ENCODE measurements around the gene PLCL2.
"Not testable (repeated sequence)": the region's sequence is repeated elsewhere in the genome, so short reads cannot be mapped to it uniquely, and the experiment has no call there.

The PLCL2 gene

DNA sequence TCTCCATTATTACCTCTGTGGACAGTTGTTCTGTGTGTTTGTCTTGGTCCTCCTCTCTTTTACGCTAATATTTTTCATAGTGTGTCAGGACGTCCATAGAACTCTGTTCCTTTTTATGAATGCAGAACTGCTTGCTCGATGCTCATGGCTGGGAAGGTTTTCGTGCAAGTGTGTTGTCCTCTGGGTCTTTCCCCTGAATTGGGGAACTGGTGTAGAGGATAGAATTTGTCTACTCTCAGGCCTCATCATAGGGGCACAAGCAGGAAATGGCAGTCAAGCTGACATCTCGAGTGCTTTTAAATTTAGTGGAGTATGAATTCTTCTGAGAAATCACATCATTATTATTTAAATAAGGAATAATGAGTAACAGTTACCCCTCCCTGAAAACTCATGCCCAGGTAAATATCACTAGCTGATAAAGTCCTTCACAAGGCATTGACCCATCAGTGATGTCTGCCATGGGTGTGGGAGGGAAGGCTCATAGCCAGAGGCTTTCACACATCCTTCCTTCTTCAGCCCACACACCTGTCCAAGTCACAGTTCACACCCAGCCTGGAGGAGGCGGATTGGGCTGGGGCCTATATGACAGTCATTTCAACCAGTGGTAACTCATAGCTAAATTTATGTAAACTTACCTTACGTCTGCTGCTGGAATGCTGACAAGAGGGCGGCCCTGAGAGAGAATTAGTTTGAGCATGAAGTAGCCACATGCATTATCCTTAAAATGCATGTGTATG lies 226.1 kb downstream of the PLCL2 start:
- peak in 1 of 2 donors; percentile 4 for DNase-seq (ENCODE audit: extremely low read depth in 1 of 2, low read depth in 1 of 2)

- no peak for DNase-seq (ENCODE audit: extremely low read depth in 1 of 2, low read depth in 1 of 2)
Observed at GRCh38 chr3:17111586-17111985, 226.8 kb downstream of the PLCL2 start.

- no peak for DNase-seq (ENCODE audit: extremely low read depth in 1 of 2, low read depth in 1 of 2)
Observed at GRCh38 chr3:17115186-17115585, 230.4 kb downstream of the PLCL2 start.

- DNase-seq (ENCODE audit: extremely low read depth in 1 of 2, low read depth in 1 of 2), result no peak
Observed at GRCh38 chr3:17116007-17116600, 231.3 kb downstream of the PLCL2 start.

- DNase-seq (ENCODE audit: extremely low read depth in 1 of 2, low read depth in 1 of 2), result no peak
Observed at GRCh38 chr3:17118771-17119170, 234.0 kb downstream of the PLCL2 start.

GRCh38 chr3:17119201-17120072 lies 234.7 kb downstream of the PLCL2 start:
- DNase-seq (ENCODE audit: extremely low read depth in 1 of 2, low read depth in 1 of 2), result no peak

DNA sequence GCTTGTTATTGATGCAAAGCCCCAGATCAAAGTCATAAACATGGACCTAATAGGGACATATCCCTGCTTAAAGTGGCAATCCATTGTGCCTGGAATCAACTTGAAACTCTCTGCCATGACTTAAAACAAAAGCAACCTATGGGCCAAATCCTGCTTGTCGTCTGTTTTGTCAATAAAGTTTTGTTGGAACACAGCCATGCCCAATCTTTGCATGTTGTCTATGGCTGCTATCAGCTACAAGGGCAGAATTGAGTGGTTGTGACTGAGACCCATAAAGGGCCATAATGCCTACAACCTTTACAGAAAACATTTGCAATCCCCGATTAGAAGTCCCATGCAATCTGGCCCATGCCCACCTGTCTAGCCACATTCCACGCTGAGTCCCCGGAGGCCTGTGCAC lies 235.4 kb downstream of the PLCL2 start:
- no peak for DNase-seq (ENCODE audit: extremely low read depth in 1 of 2, low read depth in 1 of 2)

GRCh38 chr3:17121336-17121735 lies 236.6 kb downstream of the PLCL2 start:
- DNase-seq (ENCODE audit: extremely low read depth in 1 of 2, low read depth in 1 of 2), result no peak

- no peak for DNase-seq (ENCODE audit: extremely low read depth in 1 of 2, low read depth in 1 of 2)
Observed at GRCh38 chr3:17122758-17123157, 238.0 kb downstream of the PLCL2 start.

GRCh38 chr3:17125738-17126442 lies 241.1 kb downstream of the PLCL2 start:
- no peak for DNase-seq (ENCODE audit: extremely low read depth in 1 of 2, low read depth in 1 of 2)

GRCh38 chr3:17128671-17129070 lies 243.9 kb downstream of the PLCL2 start:
- not testable (repeated sequence) for DNase-seq (ENCODE audit: extremely low read depth in 1 of 2, low read depth in 1 of 2)

GRCh38 chr3:17129556-17129955 lies 244.8 kb downstream of the PLCL2 start:
- DNase-seq (ENCODE audit: extremely low read depth in 1 of 2, low read depth in 1 of 2), result no peak

- DNase-seq (ENCODE audit: extremely low read depth in 1 of 2, low read depth in 1 of 2), result no peak
Observed at GRCh38 chr3:17130956-17131355, 246.2 kb downstream of the PLCL2 start.

- DNase-seq (ENCODE audit: extremely low read depth in 1 of 2, low read depth in 1 of 2), result no peak
Observed at GRCh38 chr3:17132286-17133115, 247.7 kb downstream of the PLCL2 start.

- DNase-seq (ENCODE audit: extremely low read depth in 1 of 2, low read depth in 1 of 2), result no peak
Observed at GRCh38 chr3:17133632-17134545, 249.1 kb downstream of the PLCL2 start.

DNA sequence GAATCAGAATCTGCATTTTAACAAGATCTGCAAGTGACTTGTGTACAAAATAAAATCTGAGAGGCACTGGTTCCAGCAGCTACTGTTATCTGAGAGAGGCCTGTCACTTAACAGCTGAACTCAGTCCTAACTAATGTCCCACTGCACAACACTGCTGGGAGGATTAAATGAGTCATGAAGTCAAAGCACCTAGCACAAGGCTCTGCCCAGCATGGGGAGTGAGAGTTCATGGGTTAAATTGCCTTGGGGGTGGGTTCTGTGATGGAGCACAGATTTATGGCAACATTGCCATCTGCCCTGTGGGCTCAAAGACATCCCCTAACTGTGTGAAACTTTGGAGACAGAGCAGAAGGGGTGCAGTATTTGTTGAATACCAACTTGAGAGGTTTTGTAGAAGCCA lies 250.9 kb downstream of the PLCL2 start:
- no peak for DNase-seq (ENCODE audit: extremely low read depth in 1 of 2, low read depth in 1 of 2)

- DNase-seq (ENCODE audit: extremely low read depth in 1 of 2, low read depth in 1 of 2), result no peak
Observed at GRCh38 chr3:17136136-17136721, 251.5 kb downstream of the PLCL2 start.

DNA sequence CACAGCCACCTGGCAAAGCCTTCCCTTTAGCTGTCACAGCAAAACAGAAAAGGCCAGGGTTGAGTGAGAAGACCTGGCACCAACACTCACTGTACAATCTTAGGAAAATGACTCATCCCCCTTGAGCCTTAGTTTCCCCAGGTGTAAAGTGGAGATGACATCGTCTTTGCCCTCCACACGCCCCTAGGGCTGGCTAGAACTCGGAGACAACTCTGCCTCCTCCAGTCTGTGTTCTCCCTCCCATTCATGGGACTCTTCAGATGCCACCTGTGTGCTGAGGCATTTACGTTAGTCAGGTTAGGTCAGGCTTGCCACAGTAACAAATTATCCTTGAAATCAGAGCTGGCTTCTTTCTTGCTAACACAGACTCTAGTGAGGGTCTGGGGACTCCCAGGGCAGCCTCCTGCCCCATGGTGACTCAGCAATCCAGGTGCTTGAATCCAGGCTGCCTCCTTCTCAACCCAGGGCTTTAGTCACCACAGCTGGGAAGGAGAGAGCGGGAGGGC lies 252.6 kb downstream of the PLCL2 start:
- no peak for DNase-seq (ENCODE audit: extremely low read depth in 1 of 2, low read depth in 1 of 2)

Data from stimulated activated CD8-positive, alpha-beta memory T cell treated with anti-CD3 and anti-CD28 coated beads, Interleukin-7, amount 100 ng/mL, for 48 hours (primary cell).